ENCODE measurements around the gene PRM2.

PRM2 gene

DNA sequence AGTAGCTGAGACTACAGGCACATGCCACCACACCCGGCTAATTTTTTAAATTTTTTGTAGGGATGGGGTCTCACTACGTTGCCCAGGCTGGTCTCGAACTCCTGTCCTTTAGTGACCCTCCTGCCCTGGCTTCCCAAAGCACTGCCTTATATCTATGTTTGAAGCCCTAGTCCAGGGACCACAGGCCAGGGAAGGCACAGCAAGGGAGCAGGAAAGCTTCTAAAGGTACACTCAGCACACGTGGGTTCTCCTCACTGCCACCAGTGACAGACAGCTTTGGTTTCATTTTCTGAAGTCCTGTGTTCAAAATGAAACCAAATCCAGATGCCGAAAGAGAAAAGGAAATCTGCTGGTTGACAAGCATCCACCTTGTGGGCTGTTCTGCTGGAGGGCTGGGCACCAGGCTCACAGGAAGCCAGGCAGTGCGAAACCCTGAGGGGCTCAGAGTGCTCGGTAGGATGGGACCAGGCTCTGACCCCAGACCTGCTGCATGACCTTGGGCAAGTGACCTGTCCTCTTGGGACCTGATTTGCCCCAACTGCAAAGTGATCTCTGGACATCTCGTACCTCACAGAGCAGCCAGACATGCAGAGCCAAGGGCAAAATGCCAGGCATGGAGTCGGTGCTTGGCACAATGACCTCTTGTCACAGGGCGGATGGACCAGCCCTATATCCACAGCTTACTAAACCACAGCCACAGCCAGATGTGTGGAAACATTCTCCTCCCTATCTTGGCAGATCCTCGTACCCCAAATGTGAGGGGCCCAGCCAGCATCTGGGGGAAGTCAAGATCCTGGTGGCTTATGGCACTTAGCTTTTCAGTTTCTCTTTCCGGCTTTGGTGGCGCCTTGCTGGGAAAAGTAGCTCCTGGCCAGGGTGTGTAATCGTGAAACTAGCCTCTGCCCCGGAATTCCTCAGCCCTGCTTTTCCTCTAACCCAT lies 17.5 kb downstream of the PRM2 start:
- no peak for DNase-seq

GRCh38 chr16:11257131-11257938 lies 18.9 kb downstream of the PRM2 start:
- peak; percentile 75 for DNase-seq

- no peak for DNase-seq
Observed at GRCh38 chr16:11256661-11257130, 19.6 kb downstream of the PRM2 start.

DNA sequence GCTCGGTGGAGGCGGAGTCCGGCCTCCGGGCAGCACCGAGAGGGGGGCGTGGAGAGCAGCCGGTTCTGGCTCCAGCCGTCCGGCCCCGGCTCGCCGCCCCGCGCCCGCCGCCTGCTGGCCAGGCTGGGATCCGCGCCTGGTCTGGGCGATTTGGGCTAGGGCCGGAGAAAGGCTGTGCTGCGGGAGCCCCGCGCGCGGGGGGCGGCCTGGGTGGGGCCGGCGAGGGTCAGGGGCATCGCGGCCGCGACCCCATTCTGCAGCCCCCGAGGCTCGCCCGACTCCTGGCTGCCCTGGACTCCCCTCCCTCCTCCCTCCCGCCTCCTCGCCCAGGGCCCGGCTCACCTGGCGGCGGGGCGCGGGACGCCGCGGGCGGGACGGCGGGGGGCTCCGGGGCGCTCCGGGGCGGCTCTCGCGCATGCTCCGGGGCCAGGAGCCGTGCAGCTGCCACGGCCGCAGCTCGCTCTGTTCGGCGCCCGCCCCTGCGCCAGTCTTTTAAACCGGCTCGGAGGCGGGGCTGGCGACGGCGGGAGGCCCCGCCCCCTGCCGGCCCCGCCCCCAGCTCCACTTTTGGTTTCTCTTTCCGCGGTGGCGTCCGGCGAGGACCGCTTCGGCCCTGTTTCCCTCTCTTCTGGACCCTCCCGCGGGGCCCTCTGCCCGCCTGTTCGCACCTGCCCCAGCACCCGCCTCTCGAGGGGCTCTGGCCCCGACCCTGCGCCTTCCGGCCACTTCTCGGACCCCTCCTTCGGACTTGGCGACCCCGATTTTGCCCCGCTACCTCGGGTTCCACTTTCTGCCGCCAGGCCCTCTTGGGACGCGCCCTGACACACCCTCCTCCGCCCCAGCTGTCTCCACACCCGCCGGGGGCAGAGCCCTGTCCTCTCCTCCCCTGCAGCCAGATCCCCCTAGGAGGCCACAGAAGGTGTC lies 20.3 kb downstream of the PRM2 start, which contains the start of gene SOCS1:
Gene SOCS1 (minus strand): TSS at position 468 of the 924 bp plus-strand sequence. CDS start 726 bp downstream, outside the sequence.
- DNase-seq, result peak; percentile 80

DNA sequence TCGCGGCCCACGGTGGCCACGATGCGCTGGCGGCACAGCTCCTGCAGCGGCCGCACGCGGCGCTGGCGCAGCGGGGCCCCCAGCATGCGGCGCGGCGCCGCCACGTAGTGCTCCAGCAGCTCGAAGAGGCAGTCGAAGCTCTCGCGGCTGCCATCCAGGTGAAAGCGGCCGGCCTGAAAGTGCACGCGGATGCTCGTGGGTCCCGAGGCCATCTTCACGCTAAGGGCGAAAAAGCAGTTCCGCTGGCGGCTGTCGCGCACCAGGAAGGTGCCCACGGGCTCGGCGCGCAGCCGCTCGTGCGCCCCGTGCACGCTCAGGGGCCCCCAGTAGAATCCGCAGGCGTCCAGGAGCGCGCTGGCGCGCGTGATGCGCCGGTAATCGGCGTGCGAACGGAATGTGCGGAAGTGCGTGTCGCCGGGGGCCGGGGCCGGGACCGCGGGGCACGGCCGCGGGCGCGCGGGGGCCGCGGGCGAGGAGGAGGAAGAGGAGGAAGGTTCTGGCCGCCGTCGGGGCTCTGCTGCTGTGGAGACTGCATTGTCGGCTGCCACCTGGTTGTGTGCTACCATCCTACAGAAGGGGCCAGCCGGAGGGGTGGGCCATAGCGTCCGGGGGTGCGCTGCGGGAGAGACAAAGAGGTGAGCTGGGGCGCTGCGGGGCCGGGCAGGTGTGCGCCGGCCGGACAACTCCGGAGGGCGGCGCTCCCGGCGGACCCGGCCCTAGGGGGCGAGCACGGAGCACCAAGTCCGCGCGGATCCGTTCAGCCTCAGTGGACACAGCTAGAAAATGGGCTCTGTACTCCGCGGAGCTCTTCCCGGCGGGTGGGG lies 21.2 kb downstream of the PRM2 start:
- DNase-seq, result no peak

- no peak for DNase-seq
Observed at GRCh38 chr16:11253995-11254912, 22.0 kb downstream of the PRM2 start.

- DNase-seq, result no peak
Observed at GRCh38 chr16:11253009-11253994, 23.0 kb downstream of the PRM2 start.

- no peak for DNase-seq
Observed at GRCh38 chr16:11252482-11252931, 23.8 kb downstream of the PRM2 start.

DNA sequence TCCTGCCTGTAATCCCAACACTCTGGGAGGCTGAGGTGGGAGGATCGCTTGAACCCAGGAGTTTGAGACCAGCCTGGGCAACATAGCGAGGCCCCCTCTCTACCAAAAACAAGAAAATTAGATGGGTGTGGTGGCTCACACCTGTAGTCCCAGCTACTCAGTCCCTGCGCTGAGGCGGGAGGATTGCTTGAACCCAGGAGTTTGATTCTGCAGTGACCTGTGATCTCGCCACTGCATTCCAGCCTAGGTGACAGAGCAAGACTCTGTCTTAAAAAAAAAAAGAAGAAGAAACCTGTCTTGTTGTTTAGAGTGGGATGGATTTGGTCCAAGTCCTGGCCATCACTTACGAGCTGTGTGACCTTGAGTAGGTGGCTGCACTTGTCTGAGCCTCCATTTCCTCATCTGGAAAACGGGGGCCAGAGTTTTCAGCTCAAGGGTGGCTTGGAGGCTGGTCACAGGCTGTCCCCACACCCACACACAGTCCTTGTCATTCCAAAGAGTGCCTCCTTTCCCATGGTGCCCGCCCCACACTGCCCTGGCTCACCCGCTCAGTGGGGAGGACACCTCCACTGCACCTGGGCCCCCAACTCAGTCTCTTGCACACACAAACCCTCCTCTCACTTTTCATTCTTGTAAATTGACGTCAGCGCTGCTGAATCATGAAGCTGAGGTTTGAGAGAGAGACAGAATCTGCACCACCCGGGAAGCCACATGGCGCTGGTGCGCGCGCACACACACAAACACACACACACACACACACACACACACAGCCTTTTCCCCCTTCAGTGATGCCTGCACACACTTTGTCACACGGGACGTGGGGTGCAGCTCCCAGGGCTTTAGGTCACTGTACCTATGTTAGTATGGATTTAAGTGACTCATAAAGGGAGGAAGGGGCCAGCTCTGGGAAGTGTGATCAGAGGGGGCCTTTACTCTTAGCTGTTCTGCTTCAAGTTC lies 24.5 kb downstream of the PRM2 start:
- DNase-seq, result no peak

DNA sequence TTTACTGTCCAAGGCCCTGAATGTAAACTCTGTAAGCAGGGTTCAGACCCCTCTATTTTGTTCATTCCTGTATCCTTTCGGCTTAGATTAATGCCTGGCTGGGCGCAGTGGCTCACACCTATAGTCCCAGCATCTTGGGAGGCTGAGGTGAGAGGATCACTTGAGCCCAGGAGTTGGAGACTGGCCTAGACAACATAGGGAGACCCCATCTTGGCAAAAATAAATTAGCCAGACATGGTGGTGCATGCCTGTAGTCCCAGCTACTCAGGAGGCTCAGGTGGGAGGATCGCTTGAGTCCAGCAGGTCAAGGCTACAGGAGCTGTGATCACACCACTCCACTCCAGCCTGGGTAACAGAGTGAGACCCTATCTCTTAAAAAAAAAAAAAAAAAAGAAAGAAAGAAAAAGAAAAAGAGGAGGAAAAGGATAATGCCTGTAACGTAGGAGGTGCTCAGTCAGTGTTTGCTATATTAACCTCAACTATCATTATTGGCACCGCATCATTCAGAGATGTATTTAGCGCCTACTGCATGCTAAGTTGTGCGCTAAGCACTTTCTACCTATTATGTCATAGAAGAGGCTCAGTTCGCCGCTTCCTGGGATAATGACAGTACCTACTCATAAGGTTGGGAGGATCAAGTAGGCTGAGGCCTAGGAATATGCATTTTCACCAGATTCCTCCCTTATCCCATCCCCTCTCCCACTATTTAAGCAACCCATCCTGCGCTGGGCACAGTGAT lies 25.3 kb downstream of the PRM2 start:
- no peak for DNase-seq

GRCh38 chr16:11250091-11250785 lies 26.0 kb downstream of the PRM2 start:
- DNase-seq, result no peak

GRCh38 chr16:11249233-11250061 lies 26.8 kb downstream of the PRM2 start:
- DNase-seq, result no peak

GRCh38 chr16:11248133-11248532 lies 28.1 kb downstream of the PRM2 start:
- DNase-seq, result no peak

DNA sequence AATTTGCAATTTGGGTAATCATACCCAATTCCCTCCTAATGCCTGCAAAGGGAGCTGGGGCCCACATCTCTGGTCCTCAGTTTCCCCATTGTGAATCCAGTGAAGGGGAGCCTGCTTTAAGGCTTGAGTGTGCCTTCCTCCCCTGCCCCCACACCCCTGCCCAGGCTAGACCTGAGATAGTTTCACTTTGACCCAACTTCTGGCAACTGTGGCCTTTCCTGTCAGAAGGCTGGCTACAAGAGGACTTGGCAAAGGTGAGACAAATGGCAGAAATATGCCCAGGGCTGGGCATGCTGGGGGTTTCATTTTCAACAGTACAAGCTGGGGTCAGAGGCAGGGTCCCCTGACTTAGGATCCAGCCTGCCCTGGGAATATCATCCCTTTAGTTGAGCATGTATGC lies 30.3 kb downstream of the PRM2 start:
- DNase-seq, result no peak

GRCh38 chr16:11245222-11245737 lies 31.0 kb downstream of the PRM2 start:
- no peak for DNase-seq
